ENCODE results near the gene ZNF189. TPM values are rescaled to one million over a fixed set of nuclear protein-coding genes. Genes with fewer than 3 reads are reported as not detected.

The ZNF189 gene
- total and polyA plus RNA-seq, 2 of the 4 experiments (the other 2 are of a cell fraction): 5.9 to 19.9 TPM

- DNase-seq (no peak), ATAC-seq (ENCODE audit: low read depth) (no peak)
- no peak overlapping the region for H3K4me2 ChIP-seq (ENCODE audit: low read depth, low read length)
- no peak overlapping the region for H3K4ac ChIP-seq (ENCODE audit: low read depth, low read length)
- no peak overlapping the region for H2AK5ac ChIP-seq (ENCODE audit: low read depth, low read length)
- no peak overlapping the region for H3K56ac ChIP-seq (ENCODE audit: extremely low read depth, insufficient read depth, low read length)
- no peak overlapping the region for H2BK120ac ChIP-seq (ENCODE audit: low read depth, low read length)
- no CpG with 5 or more reads among the region's 5 CpGs for WGBS, 2 experiments (ENCODE audit: extremely low coverage in 2 of 2, insufficient read length in 1 of 2)
- BruUV-seq (replicated peaks): TSS peak; percentile 18
- no peak overlapping the region for H2AFZ ChIP-seq (replicated peaks; ENCODE audit: low read length, poor library complexity)
- H3K4me3 ChIP-seq (ENCODE audit: insufficient read depth, low read depth, low read length): no peak overlapping the region
- no peak overlapping the region for H2AK9ac ChIP-seq (replicated peaks; ENCODE audit: low read depth, low read length, poor library complexity)
- dilution Hi-C loops (cut with HindIII; ENCODE audit: low sequenced_read_pairs, unreplicated experiment) (no loop called here), intact Hi-C loops (cut with micrococcal nuclease) (no loop called here), in situ Hi-C loops (cut with MboI; ENCODE audit: low sequenced_read_pairs) (no loop called here)
- no peak overlapping the region for H3K23ac ChIP-seq (ENCODE audit: low read depth, low read length)
- TF ChIP-seq RCOR1 (IDR thresholded peaks at IDR 0.05; ENCODE audit: insufficient replicate concordance, low read length) (no peak), NFE2L2 (IDR thresholded peaks at IDR 0.05; ENCODE audit: low read depth, low read length) (no peak), BHLHE40 (IDR thresholded peaks at IDR 0.05; ENCODE audit: low read depth, low read length) (no peak), MAZ (IDR thresholded peaks at IDR 0.05; ENCODE audit: borderline replicate concordance, low read depth, low read length) (no peak), ELK1 (IDR thresholded peaks at IDR 0.05; ENCODE audit: borderline replicate concordance, low read depth, low read length) (no peak), USF2 (IDR thresholded peaks at IDR 0.05; ENCODE audit: low read depth, low read length) (no peak), CEBPB (IDR thresholded peaks at IDR 0.05; ENCODE audit: low read depth, low read length) (no peak), SMC3 (IDR thresholded peaks at IDR 0.05; ENCODE audit: low read depth, low read length) (no peak), POLR2A (IDR thresholded peaks at IDR 0.05; ENCODE audit: low read depth, low read length) (no peak), CHD1 (IDR thresholded peaks at IDR 0.05; ENCODE audit: low read depth, low read length) (no peak), MXI1 (IDR thresholded peaks at IDR 0.05; ENCODE audit: borderline replicate concordance, low read depth, low read length) (no peak), MAFK (IDR thresholded peaks at IDR 0.05; ENCODE audit: low read depth, low read length) (no peak), RFX5 (IDR thresholded peaks at IDR 0.05; ENCODE audit: low read depth, low read length) (no peak), FOS (IDR thresholded peaks at IDR 0.05; ENCODE audit: low read depth, low read length) (no peak), RAD21 (IDR thresholded peaks at IDR 0.05; ENCODE audit: low read length) (no peak), CTCF (conservative IDR thresholded peaks at IDR 0.05; ENCODE audit: low read depth, low read length) (no peak)
- peaks cover 35% of the 10 kb centered on the region for H3K36me3 ChIP-seq (ENCODE audit: control insufficient read depth, insufficient read depth, low read length)
- no peak overlapping the region for H2BK5ac ChIP-seq (ENCODE audit: low read depth, low read length, poor library complexity, severe bottlenecking)
- H4K20me1 ChIP-seq (ENCODE audit: insufficient read depth, low read length): no peaks in the 10 kb centered on the region
- no peak overlapping the region for H3K18ac ChIP-seq (ENCODE audit: low read depth, low read length)
- CTCF ChIA-PET: no interaction called here
- H3K9me3 ChIP-seq (ENCODE audit: control insufficient read depth, insufficient read depth, low read length): peaks cover 64% of the 10 kb centered on the region
- H3K9ac ChIP-seq (ENCODE audit: low read depth, low read length): no peak overlapping the region
- H3K27ac ChIP-seq (ENCODE audit: insufficient read depth, low read length): no peak overlapping the region
- POLR2A ChIA-PET (ENCODE audit: unreplicated experiment): no interaction called here
- no peak overlapping the region for H4K8ac ChIP-seq (ENCODE audit: low read depth in 2 of 2, low read length in 2 of 2)
- peaks cover 0 to 9% of the 10 kb centered on the region in 2 experiments; a peak in 1 of 4 replicates for H3K79me1 ChIP-seq (ENCODE audit: low read depth in 1 of 2, low read length in 2 of 2)
- H3K9me1 ChIP-seq (ENCODE audit: insufficient read depth, low read length): no peaks in the 10 kb centered on the region
- no peak overlapping the region for H2BK15ac ChIP-seq (ENCODE audit: low read depth, low read length)
- no peak overlapping the region for H4K91ac ChIP-seq (ENCODE audit: insufficient read depth, low read depth, low read length)
- H4K5ac ChIP-seq (ENCODE audit: low read depth, low read length): no peak overlapping the region
- no peaks in the 10 kb centered on the region for H3K4me1 ChIP-seq (ENCODE audit: control insufficient read depth, insufficient read depth, low read length)
- no peaks in the 10 kb centered on the region for H3K27me3 ChIP-seq (ENCODE audit: control insufficient read depth, insufficient read depth, low read length)
- no peak overlapping the region for H3K14ac ChIP-seq (replicated peaks; ENCODE audit: low read depth, low read length)
- H2BK20ac ChIP-seq (ENCODE audit: low read depth, low read length): no peak overlapping the region
These were observed 9.9 kb downstream of the ZNF189 start for GRCh38 chr9:101408374-101409078.

Data from IMR-90 (cell line).